Panc1 (cell line): ENCODE data around the gene SFTPB.

Experiments used
- POLR2AphosphoS5 ChIP-seq: IDR thresholded peaks from 2 replicates; pipeline ENCODE4 v1.6.1; 2012; ENCODE audit warnings: mild to moderate bottlenecking, low read depth, low read length, moderate library complexity
- TCF7L2 ChIP-seq: IDR thresholded peaks from 2 replicates; pipeline ENCODE4 v1.6.1; 2011; ENCODE audit warnings: mild to moderate bottlenecking, low read depth, low read length, inconsistent platforms
- TF ChIP-seq, protein P1 (sequence below): fragments of 450-650 bp; IDR thresholded peaks from 2 replicates; pipeline ENCODE4 v1.5.1; 2017; ENCODE audit warnings: mild to moderate bottlenecking
- TF ChIP-seq, protein P2 (sequence below), 2 experiments: IDR thresholded peaks; 2 replicates each; pipeline ENCODE4 v1.6.1; 2011 to 2012; ENCODE audit warnings: low read depth in 2 of 2, control low read depth in 1 of 2, low read length in 1 of 2, mild to moderate bottlenecking in 1 of 2, moderate library complexity in 1 of 2; ENCODE audit not compliant: insufficient read depth in 1 of 2

DNA sequence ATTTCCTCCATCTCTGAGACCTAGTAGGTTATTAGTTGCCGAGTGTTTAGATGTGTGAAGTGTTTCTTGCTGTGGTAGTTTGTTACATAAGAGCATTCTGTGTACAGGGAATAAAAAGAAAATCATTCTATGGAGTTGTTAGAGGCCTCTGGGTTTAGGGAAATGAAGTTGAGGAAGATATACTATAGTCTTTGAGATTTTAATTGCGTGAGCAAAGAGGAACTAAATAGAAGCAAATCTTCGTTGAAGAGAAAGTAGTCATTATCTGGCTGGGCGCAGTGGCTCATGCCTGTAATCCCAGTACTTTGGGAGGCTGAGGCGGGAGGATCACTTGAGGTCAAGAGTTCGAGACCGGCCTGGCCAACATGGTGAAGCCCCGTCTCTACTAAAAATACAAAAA is 33.0 kb downstream of the SFTPB start:
- TF ChIP-seq, protein P1, sequence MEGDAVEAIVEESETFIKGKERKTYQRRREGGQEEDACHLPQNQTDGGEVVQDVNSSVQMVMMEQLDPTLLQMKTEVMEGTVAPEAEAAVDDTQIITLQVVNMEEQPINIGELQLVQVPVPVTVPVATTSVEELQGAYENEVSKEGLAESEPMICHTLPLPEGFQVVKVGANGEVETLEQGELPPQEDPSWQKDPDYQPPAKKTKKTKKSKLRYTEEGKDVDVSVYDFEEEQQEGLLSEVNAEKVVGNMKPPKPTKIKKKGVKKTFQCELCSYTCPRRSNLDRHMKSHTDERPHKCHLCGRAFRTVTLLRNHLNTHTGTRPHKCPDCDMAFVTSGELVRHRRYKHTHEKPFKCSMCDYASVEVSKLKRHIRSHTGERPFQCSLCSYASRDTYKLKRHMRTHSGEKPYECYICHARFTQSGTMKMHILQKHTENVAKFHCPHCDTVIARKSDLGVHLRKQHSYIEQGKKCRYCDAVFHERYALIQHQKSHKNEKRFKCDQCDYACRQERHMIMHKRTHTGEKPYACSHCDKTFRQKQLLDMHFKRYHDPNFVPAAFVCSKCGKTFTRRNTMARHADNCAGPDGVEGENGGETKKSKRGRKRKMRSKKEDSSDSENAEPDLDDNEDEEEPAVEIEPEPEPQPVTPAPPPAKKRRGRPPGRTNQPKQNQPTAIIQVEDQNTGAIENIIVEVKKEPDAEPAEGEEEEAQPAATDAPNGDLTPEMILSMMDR = no peak
- TF ChIP-seq, protein P2, sequence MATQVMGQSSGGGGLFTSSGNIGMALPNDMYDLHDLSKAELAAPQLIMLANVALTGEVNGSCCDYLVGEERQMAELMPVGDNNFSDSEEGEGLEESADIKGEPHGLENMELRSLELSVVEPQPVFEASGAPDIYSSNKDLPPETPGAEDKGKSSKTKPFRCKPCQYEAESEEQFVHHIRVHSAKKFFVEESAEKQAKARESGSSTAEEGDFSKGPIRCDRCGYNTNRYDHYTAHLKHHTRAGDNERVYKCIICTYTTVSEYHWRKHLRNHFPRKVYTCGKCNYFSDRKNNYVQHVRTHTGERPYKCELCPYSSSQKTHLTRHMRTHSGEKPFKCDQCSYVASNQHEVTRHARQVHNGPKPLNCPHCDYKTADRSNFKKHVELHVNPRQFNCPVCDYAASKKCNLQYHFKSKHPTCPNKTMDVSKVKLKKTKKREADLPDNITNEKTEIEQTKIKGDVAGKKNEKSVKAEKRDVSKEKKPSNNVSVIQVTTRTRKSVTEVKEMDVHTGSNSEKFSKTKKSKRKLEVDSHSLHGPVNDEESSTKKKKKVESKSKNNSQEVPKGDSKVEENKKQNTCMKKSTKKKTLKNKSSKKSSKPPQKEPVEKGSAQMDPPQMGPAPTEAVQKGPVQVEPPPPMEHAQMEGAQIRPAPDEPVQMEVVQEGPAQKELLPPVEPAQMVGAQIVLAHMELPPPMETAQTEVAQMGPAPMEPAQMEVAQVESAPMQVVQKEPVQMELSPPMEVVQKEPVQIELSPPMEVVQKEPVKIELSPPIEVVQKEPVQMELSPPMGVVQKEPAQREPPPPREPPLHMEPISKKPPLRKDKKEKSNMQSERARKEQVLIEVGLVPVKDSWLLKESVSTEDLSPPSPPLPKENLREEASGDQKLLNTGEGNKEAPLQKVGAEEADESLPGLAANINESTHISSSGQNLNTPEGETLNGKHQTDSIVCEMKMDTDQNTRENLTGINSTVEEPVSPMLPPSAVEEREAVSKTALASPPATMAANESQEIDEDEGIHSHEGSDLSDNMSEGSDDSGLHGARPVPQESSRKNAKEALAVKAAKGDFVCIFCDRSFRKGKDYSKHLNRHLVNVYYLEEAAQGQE (IDR thresholded peaks at IDR 0.05; ENCODE audit: insufficient read depth in 1 of 2, low read depth in 2 of 2, low read length in 1 of 2) = no peak
- TF ChIP-seq POLR2AphosphoS5 (no peak), TCF7L2 (no peak)
